IMR-90 (cell line): ENCODE measurements around the gene VPS25. TPM values are rescaled to one million over a fixed set of nuclear protein-coding genes. Genes with fewer than 3 reads are reported as not detected.

ENCODE experiments used
- ATAC-seq: fragments of 200-7000 bp; cut with Tn5 transposase; 2 replicates; pipeline ENCODE4 v1.9.1; 2020; ENCODE audit warnings: low read depth, mild to moderate bottlenecking, moderate library complexity
- BruUV-seq: library from RNA; stranded (reverse); fragments of 400-500 nt; replicated peaks from 2 replicates; lab custom pipeline; 2021; lab: Mats Ljungman, UMichigan
- CTCF ChIA-PET: fragments of 300-600 bp; formaldehyde crosslinking; extraction: SDS; loops from one replicate; lab custom pipeline; 2021; ENCODE audit warnings: antibody characterized with exemption; lab: Yijun Ruan, JAX
- POLR2A ChIA-PET: fragments of 300-600 bp; sonication (Branson Sonifier 250); formaldehyde crosslinking; loops from one replicate; lab custom pipeline; 2022; ENCODE audit warnings: antibody characterized with exemption; ENCODE audit not compliant: unreplicated experiment; lab: Charles Lee
- DNase-seq: peaks from one replicate; pipeline ENCODE4 v3.0.0; 2013
- H2AFZ ChIP-seq: replicated peaks from 2 replicates; pipeline ENCODE3; 2013; ENCODE audit warnings: low read length, mild to moderate bottlenecking; ENCODE audit not compliant: poor library complexity
- H2AK5ac ChIP-seq: 2 replicates; pipeline ENCODE4 v1.6.1; 2013; ENCODE audit warnings: low read depth, low read length, inconsistent platforms
- H2AK9ac ChIP-seq: replicated peaks from 2 replicates; pipeline ENCODE3; 2013; ENCODE audit warnings: mild to moderate bottlenecking, low read depth, low read length, moderate library complexity; ENCODE audit not compliant: poor library complexity
- H2BK120ac ChIP-seq: 2 replicates; pipeline ENCODE4 v1.6.1; 2013; ENCODE audit warnings: low read depth, low read length, inconsistent platforms
- H2BK15ac ChIP-seq: 3 replicates; pipeline ENCODE4 v1.6.1; 2013; ENCODE audit warnings: low read depth, low read length, inconsistent platforms
- H2BK20ac ChIP-seq: 2 replicates; pipeline ENCODE4 v1.6.1; 2013; ENCODE audit warnings: low read depth, mild to moderate bottlenecking, inconsistent platforms, low read length, moderate library complexity
- H2BK5ac ChIP-seq: 2 replicates; pipeline ENCODE4 v1.6.1; 2013; ENCODE audit warnings: mild to moderate bottlenecking, low read depth, low read length, inconsistent platforms; ENCODE audit not compliant: poor library complexity, severe bottlenecking
- H3K14ac ChIP-seq: replicated peaks from 2 replicates; pipeline ENCODE4 v1.6.1; 2013; ENCODE audit warnings: low read depth, low read length, inconsistent platforms
- H3K18ac ChIP-seq: 2 replicates; pipeline ENCODE4 v1.6.1; 2013; ENCODE audit warnings: low read depth, low read length, control low read depth
- H3K23ac ChIP-seq: 2 replicates; pipeline ENCODE4 v1.6.1; 2013; ENCODE audit warnings: low read depth, low read length, inconsistent platforms
- H3K27ac ChIP-seq: 2 replicates; pipeline ENCODE4 v1.5.1; 2013; ENCODE audit warnings: mild to moderate bottlenecking, control low read depth, low read length; ENCODE audit not compliant: insufficient read depth
- H3K27me3 ChIP-seq: 2 replicates; pipeline ENCODE4 v1.6.1; 2013; ENCODE audit warnings: low read length; ENCODE audit not compliant: control insufficient read depth, insufficient read depth
- H3K36me3 ChIP-seq: 2 replicates; pipeline ENCODE4 v1.6.1; 2013; ENCODE audit warnings: low read length, mixed read lengths; ENCODE audit not compliant: control insufficient read depth, insufficient read depth
- H3K4ac ChIP-seq: 2 replicates; pipeline ENCODE4 v1.6.1; 2013; ENCODE audit warnings: low read depth, low read length, inconsistent platforms
- H3K4me1 ChIP-seq: 2 replicates; pipeline ENCODE4 v1.6.1; 2013; ENCODE audit warnings: low read length, mixed read lengths; ENCODE audit not compliant: control insufficient read depth, insufficient read depth
- H3K4me2 ChIP-seq: 2 replicates; pipeline ENCODE4 v1.6.1; 2013; ENCODE audit warnings: low read depth, mild to moderate bottlenecking, control low read depth, low read length, moderate library complexity
- H3K4me3 ChIP-seq: 2 replicates; pipeline ENCODE4 v1.5.1; 2013; ENCODE audit warnings: low read depth, mild to moderate bottlenecking, control low read depth, low read length, moderate library complexity; ENCODE audit not compliant: insufficient read depth
- H3K56ac ChIP-seq: 2 replicates; pipeline ENCODE4 v1.6.1; 2013; ENCODE audit warnings: low read length, inconsistent platforms; ENCODE audit not compliant: insufficient read depth; ENCODE audit errors: extremely low read depth
- H3K79me1 ChIP-seq, 2 experiments: 2 replicates each; pipeline ENCODE4 v1.6.1; 2013; ENCODE audit warnings: low read length in 2 of 2, inconsistent platforms in 1 of 2, low read depth in 1 of 2
- H3K9ac ChIP-seq: 2 replicates; pipeline ENCODE4 v1.6.1; 2013; ENCODE audit warnings: low read depth, low read length, control low read depth
- H3K9me1 ChIP-seq: 2 replicates; pipeline ENCODE4 v1.6.1; 2013; ENCODE audit warnings: low read length, inconsistent platforms; ENCODE audit not compliant: insufficient read depth
- H3K9me3 ChIP-seq: 2 replicates; pipeline ENCODE4 v1.6.1; 2013; ENCODE audit warnings: low read length; ENCODE audit not compliant: control insufficient read depth, insufficient read depth
- H4K20me1 ChIP-seq: 2 replicates; pipeline ENCODE4 v1.6.1; 2013; ENCODE audit warnings: low read length, inconsistent platforms; ENCODE audit not compliant: insufficient read depth
- H4K5ac ChIP-seq: 2 replicates; pipeline ENCODE4 v1.6.1; 2013; ENCODE audit warnings: mild to moderate bottlenecking, low read depth, low read length, control low read depth
- H4K8ac ChIP-seq, 2 experiments: 2 replicates each; pipeline ENCODE4 v1.6.1; 2013; ENCODE audit warnings: low read depth in 2 of 2, low read length in 2 of 2, control low read depth in 1 of 2, inconsistent platforms in 1 of 2
- H4K91ac ChIP-seq: 2 replicates; pipeline ENCODE4 v1.6.1; 2013; ENCODE audit warnings: low read depth, low read length, inconsistent platforms; ENCODE audit not compliant: insufficient read depth
- BHLHE40 ChIP-seq: fragments of 150-350 bp; IDR thresholded peaks from 2 replicates; pipeline ENCODE4 v1.6.1; 2016; ENCODE audit warnings: mild to moderate bottlenecking, low read depth, low read length
- CHD1 ChIP-seq: IDR thresholded peaks from 2 replicates; pipeline ENCODE4 v1.6.1; 2012; ENCODE audit warnings: low read depth, low read length, improper control_type of control experiment
- RCOR1 ChIP-seq: IDR thresholded peaks from 2 replicates; pipeline ENCODE4 v1.6.1; 2012; ENCODE audit warnings: mild to moderate bottlenecking, low read length, improper control_type of control experiment; ENCODE audit not compliant: insufficient replicate concordance
- SMC3 ChIP-seq: fragments of 150-350 bp; IDR thresholded peaks from 2 replicates; pipeline ENCODE4 v1.6.1; 2016; ENCODE audit warnings: low read depth, mild to moderate bottlenecking, antibody characterized with exemption, low read length, moderate library complexity
- USF2 ChIP-seq: fragments of 150-350 bp; IDR thresholded peaks from 2 replicates; pipeline ENCODE4 v1.6.1; 2017; ENCODE audit warnings: mild to moderate bottlenecking, antibody characterized with exemption, low read length, low read depth
- WGBS, 2 experiments: methylation state at CpG; one replicate each; pipeline versions ENCODE4 v1.1.5 to v1.1.7; 2013; ENCODE audit warnings: missing lambda C conversion rate in 2 of 2; ENCODE audit not compliant: insufficient read length in 1 of 2; ENCODE audit errors: extremely low coverage in 2 of 2; 5-methylcytosine and 5-hydroxymethylcytosine counted together
- dilution Hi-C: fragments of 300-500 bp; cut with HindIII; formaldehyde crosslinking; loops from one replicate; pipeline ENCODE4 v1.14.3; 2018; ENCODE audit warnings: low sequenced_read_pairs; ENCODE audit not compliant: unreplicated experiment
- in situ Hi-C: fragments of 300-500 bp; cut with MboI; formaldehyde crosslinking; loops from 3 replicates; pipeline ENCODE4 v1.14.3; 2019; ENCODE audit warnings: low sequenced_read_pairs, inconsistent platforms, mixed read lengths
- intact Hi-C: fragments of 100-400 bp; cut with micrococcal nuclease; formaldehyde crosslinking; loops from 2 replicates; pipeline ENCODE4 v1.10.0; 2022
- polyA plus RNA-seq, 3 experiments: library from polyadenylated mRNA; depleted of rRNA; stranded (reverse); fragments of >200 nt; gene quantifications; 2 replicates each; pipeline ENCODE4 v1.2.3, GENCODE V29; 2012; ENCODE audit warnings: low replicate concordance in 1 of 3
- total RNA-seq: library from RNA; depleted of rRNA; stranded (reverse); fragments of >200 nt; gene quantifications from 2 replicates; pipeline ENCODE4 v1.2.3, GENCODE V29; 2012

The VPS25 gene
- total and polyA plus RNA-seq, 2 of the 4 experiments (the other 2 are of a cell fraction): 71.3 to 130 TPM

- H3K18ac ChIP-seq: no peak overlapping the region
- H2BK5ac ChIP-seq: no peak overlapping the region
- no peaks in the 10 kb centered on the region for H3K27me3 ChIP-seq
- H3K4ac ChIP-seq: no peak overlapping the region
- H2AK9ac ChIP-seq: no peak overlapping the region
- in situ Hi-C loops: no loop called here
- no peak overlapping the region for H4K8ac ChIP-seq
- DNase-seq: no peak
- no peak overlapping the region for H2BK20ac ChIP-seq
- peaks cover 3% of the 10 kb centered on the region; the same call in 1 of the 2 replicates for H3K4me1 ChIP-seq
- WGBS, 2 experiments: no CpG with 5 or more reads among the region's 1 CpG
- H2AFZ ChIP-seq: no peak overlapping the region
- peaks cover 2% of the 10 kb centered on the region for H3K36me3 ChIP-seq
- dilution Hi-C loops: no loop called here
- no peak overlapping the region for H2BK120ac ChIP-seq
- H3K14ac ChIP-seq: no peak overlapping the region
- no peak overlapping the region for H4K5ac ChIP-seq
- H4K20me1 ChIP-seq: no peaks in the 10 kb centered on the region
- BruUV-seq: no TSS peak
- TF ChIP-seq USF2 (no peak), RCOR1 (no peak), BHLHE40 (no peak), SMC3 (no peak), CHD1 (no peak)
- H3K23ac ChIP-seq: no peak overlapping the region
- CTCF ChIA-PET: no interaction called here
- H3K9me3 ChIP-seq: no peaks in the 10 kb centered on the region
- POLR2A ChIA-PET: no interaction called here
- H3K27ac ChIP-seq: no peak overlapping the region
- H4K91ac ChIP-seq: no peak overlapping the region
- intact Hi-C loops: no loop called here
- H3K4me2 ChIP-seq: no peak overlapping the region
- no peak overlapping the region for H3K4me3 ChIP-seq
- ATAC-seq: no peak
- H2AK5ac ChIP-seq: no peak overlapping the region
- H3K9me1 ChIP-seq: peaks cover 5% of the 10 kb centered on the region; the same call in 1 of the 2 replicates
- H3K79me1 ChIP-seq: no peaks in the 10 kb centered on the region
- H2BK15ac ChIP-seq: no peak overlapping the region
- H3K9ac ChIP-seq: no peak overlapping the region
- no peak overlapping the region for H3K56ac ChIP-seq
Measured at GRCh38 chr17:42806249-42806648, 33.0 kb downstream of the VPS25 start.
